Memory B cell (primary cell): Measurements from ENCODE around the gene AMDHD1.

Experiments used
- ATAC-seq: fragments of 150-1000 bp; cut with Tn5 transposase; 2 replicates; pipeline ENCODE4 v1.10.0; 2021; ENCODE audit warnings: low read depth, mild to moderate bottlenecking, moderate library complexity
- DNase-seq, 2 donors: peaks; one replicate each; pipeline ENCODE4 v3.0.0; 2022; ENCODE audit warnings: low spot score in 2 of 2
- H3K27ac Mint-ChIP-seq: one replicate; pipeline ENCODE4 v1.8.0; 2022; ENCODE audit warnings: mild to moderate bottlenecking, moderate library complexity, mixed read lengths
- H3K27me3 Mint-ChIP-seq: one replicate; pipeline ENCODE4 v1.8.0; 2022; ENCODE audit warnings: mixed read lengths
- H3K36me3 Mint-ChIP-seq: one replicate; pipeline ENCODE4 v1.8.0; 2022; ENCODE audit warnings: mild to moderate bottlenecking, mixed read lengths
- H3K4me1 Mint-ChIP-seq: one replicate; pipeline ENCODE4 v1.8.0; 2022; ENCODE audit warnings: mixed read lengths
- H3K4me3 Mint-ChIP-seq: one replicate; pipeline ENCODE4 v1.8.0; 2022; ENCODE audit warnings: mild to moderate bottlenecking, moderate library complexity, mixed read lengths
- H3K9me3 Mint-ChIP-seq: one replicate; pipeline ENCODE4 v1.8.0; 2022; ENCODE audit warnings: mixed read lengths

The AMDHD1 gene

DNA sequence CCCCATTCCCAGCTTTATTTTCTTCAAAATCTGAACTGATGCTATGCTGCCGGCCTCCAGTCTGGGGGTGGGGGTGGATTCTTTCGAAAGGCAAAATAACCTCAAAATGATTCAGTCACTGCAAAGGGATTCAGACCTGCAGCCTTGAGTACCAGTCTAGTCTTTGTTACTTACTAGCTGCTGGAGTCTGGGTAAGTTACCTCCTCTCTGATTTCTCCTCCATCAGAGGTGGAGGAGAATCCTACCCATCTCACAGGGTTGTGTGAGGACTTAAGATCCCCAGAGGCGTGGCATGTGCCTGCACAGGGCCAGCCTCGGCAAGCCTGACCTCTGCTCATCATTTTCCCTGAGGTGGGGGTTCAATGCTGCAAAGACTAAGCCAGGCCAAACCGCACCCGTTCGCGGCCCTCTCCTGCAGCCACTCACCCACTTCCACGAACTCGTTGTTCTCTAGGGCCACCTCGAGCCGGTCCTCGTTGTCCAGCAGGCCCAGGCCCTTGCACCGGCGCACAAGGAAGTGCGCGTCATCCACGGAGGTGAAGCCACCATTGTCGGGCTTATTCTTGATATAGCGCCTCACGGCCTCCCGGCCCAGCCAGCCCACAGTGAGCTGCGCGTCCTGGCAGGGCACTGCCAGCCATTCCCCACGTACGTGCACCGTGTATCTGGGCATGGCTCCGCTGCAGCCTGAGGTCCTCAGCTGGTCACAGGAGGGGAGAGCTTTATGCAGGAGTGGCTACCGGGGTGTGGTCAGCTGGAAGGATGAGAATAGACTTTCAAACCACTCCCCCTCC lies 52.3 kb downstream of the AMDHD1 start:
- H3K4me3 Mint-ChIP-seq: no peak overlapping the region
- no peak overlapping the region for H3K27ac Mint-ChIP-seq
- H3K4me1 Mint-ChIP-seq: peaks cover 10% of the 10 kb centered on the region
- ATAC-seq (no peak), DNase-seq (no peak)
- H3K9me3 Mint-ChIP-seq: no peaks in the 10 kb centered on the region
- H3K36me3 Mint-ChIP-seq: peaks cover 21% of the 10 kb centered on the region
- no peaks in the 10 kb centered on the region for H3K27me3 Mint-ChIP-seq

DNA sequence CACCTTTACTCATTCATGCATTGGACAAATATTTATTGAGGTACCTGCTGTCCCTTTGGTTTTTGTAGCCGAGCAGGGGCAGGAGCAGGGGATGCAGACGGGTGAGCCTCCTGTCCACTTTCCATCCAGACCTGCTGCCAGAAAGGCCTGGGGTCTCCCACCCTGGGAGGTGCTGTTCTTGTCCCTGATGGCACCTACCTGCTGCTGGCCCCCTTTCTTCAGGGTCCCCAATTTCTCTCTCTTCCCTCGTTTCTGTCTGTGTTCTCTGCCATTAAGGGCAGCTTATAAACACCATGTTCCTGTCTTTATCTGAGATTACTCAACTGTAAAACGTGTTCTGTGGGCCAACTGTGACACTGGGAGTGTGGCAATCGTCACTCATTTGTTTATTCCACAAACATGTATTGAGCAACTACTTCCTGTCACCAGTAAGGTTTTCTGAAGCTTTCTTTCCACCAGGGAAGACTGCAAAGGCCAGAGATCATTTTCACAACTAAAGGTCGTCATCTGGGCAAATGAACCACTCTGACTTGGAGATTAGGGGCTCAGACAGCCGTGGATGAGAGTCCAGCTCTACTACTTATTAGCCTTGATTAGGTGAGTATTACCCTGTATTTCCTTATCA lies 53.0 kb downstream of the AMDHD1 start, which contains the start of gene HAL:
HAL (minus strand) TSS at position 311 of the 625 bp plus-strand sequence. CDS start 434 bp downstream, outside the sequence.
- Mint-ChIP-seq H3K4me1 (peaks cover 10% of the 10 kb centered on the region), H3K4me3 (no peak within 1 kb of the TSS), H3K27ac (no peak within 1 kb of the TSS), H3K36me3 (peaks cover 24% of the 10 kb centered on the region), H3K27me3 (no peaks in the 10 kb centered on the region), H3K9me3 (no peaks in the 10 kb centered on the region)
- DNase-seq (no peak), ATAC-seq (no peak)

DNA sequence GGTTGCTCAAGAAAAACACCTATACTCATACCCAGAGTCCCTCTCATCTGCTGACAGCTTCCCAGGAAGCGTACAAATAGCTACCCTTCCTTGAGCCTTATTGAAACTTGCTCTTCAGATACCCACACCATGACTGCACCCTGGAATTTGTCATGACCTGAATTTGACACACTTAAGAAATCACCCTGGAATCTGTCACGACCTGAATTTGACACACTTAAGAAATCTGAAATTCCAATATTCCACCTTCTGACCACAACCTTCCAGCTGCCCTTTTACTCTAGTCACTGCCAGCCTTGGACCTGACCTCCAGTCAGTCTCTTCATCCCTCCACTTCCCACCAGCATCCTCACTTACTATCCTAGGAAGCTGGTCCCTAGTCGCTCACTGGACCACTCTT lies 54.1 kb downstream of the AMDHD1 start:
- Mint-ChIP-seq H3K4me3 (no peak overlapping the region), H3K36me3 (peaks cover 24% of the 10 kb centered on the region), H3K27ac (no peak overlapping the region), H3K27me3 (no peaks in the 10 kb centered on the region), H3K4me1 (peaks cover 10% of the 10 kb centered on the region), H3K9me3 (no peaks in the 10 kb centered on the region)
- DNase-seq (no peak), ATAC-seq (no peak)

DNA sequence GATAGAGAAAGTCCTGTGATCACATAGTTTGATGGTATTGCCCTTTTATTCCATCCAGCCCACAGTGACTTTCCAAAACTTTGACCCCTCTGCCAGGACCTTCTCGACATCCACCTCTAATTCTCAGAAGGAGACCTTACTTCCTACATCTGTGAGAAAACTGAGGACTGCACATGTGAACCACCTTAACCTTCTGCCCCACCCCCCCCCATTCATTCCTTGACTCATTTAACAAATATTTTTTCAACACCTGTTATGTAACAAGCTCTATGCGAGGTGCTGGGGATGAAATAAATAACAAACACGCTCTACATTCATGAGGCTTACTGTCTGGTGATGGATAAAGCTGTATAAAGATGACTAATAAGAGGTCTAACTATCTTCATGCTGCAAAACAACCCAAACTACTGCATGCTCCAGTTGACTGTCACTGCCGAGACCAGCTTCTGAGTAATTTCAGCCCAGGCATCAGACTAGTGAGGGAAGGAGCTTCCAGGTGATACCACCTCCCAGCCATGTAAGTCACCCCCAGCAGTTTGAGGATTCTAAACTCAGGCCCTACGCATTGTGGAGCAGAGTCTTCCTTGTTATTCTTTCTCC lies 54.9 kb downstream of the AMDHD1 start:
- Mint-ChIP-seq H3K9me3 (no peaks in the 10 kb centered on the region), H3K27me3 (no peaks in the 10 kb centered on the region), H3K4me3 (no peak overlapping the region), H3K4me1 (peaks cover 10% of the 10 kb centered on the region), H3K36me3 (peaks cover 24% of the 10 kb centered on the region), H3K27ac (no peak overlapping the region)
- ATAC-seq (no peak), DNase-seq (no peak)

DNA sequence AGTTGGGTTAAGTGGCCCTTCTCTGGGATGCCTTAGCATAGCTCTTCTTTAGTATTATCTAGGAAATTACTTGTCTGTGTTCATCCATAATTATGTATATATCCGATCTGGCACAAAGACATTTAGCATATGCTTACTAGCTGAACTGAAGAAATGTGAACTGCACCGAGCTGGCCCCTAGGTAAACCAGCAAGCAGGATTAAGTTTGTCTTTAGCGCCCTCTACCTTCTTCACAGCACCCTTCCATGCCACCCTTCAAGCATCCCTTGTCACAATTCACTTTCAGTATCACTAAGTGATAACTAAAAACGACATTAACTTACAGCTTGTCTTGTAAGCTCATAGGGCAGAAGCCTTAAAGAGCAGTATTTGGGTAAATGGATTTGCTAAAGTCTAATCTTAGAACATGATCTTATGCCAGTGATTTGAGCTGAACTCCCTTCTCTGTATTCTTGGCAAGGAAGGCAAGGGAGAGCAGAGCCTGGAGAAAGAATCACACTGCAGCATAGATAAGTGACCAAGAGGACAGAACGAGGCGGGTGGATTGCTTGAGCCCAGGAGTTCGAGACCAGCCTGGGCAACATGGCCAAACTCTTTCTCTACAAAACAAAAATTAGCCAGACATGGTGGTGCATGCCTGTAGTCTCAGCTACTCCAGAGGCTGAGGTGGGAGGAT lies 55.6 kb downstream of the AMDHD1 start:
- Mint-ChIP-seq H3K27ac (peak overlapping the region; percentile 42), H3K4me3 (no peak overlapping the region), H3K9me3 (no peaks in the 10 kb centered on the region), H3K4me1 (peaks cover 10% of the 10 kb centered on the region), H3K27me3 (no peaks in the 10 kb centered on the region), H3K36me3 (peaks cover 22% of the 10 kb centered on the region)
- ATAC-seq (peak; percentile 99), DNase-seq (peak in 1 of 2 donors; percentile 60)

DNA sequence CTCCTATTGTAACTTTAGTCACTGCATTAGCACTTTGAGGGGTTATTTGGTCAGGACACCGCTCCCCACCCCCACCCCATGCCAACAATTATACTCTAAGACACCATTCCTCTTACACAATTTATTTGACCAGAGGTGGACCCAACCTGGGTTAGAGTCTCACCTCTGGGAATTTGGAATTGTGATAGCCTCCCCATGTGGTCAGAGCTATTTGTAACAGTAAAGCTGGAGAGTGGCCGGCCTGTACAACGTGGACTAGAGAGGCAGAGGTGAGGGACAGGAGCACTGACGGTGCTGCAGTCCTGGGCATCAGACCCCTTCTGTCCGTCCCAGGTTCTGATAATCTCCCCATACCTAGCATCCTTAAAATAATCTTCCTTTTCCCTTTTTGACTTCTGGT lies 56.4 kb downstream of the AMDHD1 start:
- peak overlapping the region; percentile 42 for H3K27ac Mint-ChIP-seq
- no peak overlapping the region for H3K4me3 Mint-ChIP-seq
- peaks cover 10% of the 10 kb centered on the region for H3K4me1 Mint-ChIP-seq
- ATAC-seq: no peak
- no peaks in the 10 kb centered on the region for H3K27me3 Mint-ChIP-seq
- peaks cover 26% of the 10 kb centered on the region for H3K36me3 Mint-ChIP-seq
- no peaks in the 10 kb centered on the region for H3K9me3 Mint-ChIP-seq
- no peak for DNase-seq

DNA sequence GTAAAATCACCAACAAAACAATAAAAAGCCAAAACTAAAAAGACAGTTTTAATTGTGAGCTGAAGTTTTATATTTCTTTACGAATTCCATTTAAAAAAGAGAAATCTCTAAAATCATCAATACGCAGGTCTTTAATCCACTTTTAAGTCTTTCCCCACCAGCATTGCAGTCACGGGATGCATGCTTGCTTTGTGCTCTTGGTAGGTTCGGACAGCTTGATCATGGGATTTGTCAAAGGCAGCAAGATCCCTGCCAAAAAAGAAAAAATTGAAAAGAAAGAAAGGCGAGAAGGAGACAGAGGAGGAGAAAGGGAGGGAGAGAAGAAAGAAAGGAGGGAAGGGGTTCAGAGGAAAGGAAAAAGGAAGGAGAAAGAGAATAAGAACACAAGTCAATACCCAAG lies 57.7 kb downstream of the AMDHD1 start:
- Mint-ChIP-seq H3K27me3 (no peaks in the 10 kb centered on the region), H3K4me1 (peaks cover 10% of the 10 kb centered on the region), H3K36me3 (peaks cover 33% of the 10 kb centered on the region), H3K27ac (no peak overlapping the region), H3K9me3 (no peaks in the 10 kb centered on the region), H3K4me3 (no peak overlapping the region)
- no peak for ATAC-seq
- DNase-seq: no peak

DNA sequence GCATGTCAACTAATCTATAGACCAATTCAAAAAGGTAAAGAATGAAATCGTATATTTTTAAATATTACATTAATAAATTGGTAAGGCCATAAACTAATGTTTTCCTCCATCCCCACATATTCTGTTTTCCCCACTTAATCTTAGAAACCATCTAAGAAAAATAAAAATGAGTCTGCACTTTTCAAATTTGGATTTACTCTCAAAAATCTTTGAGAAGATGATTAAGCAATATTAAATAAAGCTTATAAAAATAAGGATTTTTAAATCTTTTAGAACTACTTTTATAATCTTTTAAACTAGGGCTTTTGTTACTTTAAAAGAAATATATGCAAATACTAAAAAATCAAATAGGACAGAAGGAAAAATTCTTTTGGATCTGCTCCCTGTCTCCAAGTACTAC lies 63.6 kb downstream of the AMDHD1 start:
- H3K9me3 Mint-ChIP-seq: no peaks in the 10 kb centered on the region
- no peak overlapping the region for H3K4me3 Mint-ChIP-seq
- no peak overlapping the region for H3K27ac Mint-ChIP-seq
- H3K27me3 Mint-ChIP-seq: no peaks in the 10 kb centered on the region
- ATAC-seq: no peak
- H3K36me3 Mint-ChIP-seq: peaks cover 39% of the 10 kb centered on the region
- no peak for DNase-seq
- H3K4me1 Mint-ChIP-seq: no peaks in the 10 kb centered on the region

DNA sequence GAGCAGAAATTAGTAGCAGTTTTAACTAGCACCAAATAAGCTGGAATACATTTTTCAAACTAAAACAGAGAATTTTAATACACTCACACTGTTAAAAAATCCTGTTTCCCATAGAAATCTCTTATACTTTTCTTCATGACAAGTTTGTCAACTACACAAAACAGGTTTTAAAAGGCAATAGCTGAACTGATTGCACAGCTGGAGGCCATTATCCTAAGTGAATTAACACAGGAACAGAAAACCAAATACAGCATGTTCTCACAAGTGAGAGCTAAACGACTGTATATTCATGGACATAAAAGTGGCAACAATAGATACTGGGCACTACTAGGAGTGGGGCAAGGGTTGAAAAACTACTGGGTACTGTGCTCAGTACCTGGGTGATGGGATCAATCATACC lies 64.6 kb downstream of the AMDHD1 start:
- DNase-seq (no peak), ATAC-seq (no peak)
- H3K9me3 Mint-ChIP-seq: no peaks in the 10 kb centered on the region
- no peak overlapping the region for H3K4me3 Mint-ChIP-seq
- no peak overlapping the region for H3K27ac Mint-ChIP-seq
- H3K27me3 Mint-ChIP-seq: no peaks in the 10 kb centered on the region
- H3K36me3 Mint-ChIP-seq: peaks cover 41% of the 10 kb centered on the region
- H3K4me1 Mint-ChIP-seq: no peaks in the 10 kb centered on the region

DNA sequence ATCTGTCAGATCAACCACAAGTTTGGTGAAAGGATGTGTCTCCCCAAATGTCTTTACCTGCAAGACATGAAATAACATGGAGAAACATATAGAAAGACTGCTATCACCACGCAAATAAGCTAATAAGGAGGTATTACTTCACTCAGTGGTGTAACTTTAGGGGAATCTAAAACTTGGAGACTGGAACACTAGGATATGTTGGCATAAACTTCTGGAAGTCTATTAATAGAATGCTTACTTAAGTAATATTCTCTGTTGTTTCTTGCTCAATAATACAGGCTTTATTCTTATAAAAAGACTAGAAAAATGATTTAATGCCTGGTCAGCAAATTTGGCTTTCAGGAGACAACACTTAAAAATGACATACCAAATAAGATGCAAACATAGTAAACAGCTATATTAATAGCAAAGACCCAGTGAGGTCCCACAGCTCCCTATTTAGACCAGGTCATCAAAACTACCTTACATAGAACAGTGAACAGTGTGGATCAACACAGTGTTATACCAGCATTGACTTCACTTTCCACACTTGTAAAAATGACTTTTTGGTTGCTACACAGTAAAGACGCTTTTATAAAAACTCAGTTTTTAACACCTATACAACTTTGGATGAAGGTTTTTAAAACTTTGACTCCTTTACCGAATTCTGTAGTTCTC lies 71.9 kb downstream of the AMDHD1 start:
- peaks cover 37% of the 10 kb centered on the region for H3K36me3 Mint-ChIP-seq
- no peaks in the 10 kb centered on the region for H3K27me3 Mint-ChIP-seq
- H3K4me1 Mint-ChIP-seq: peaks cover 6% of the 10 kb centered on the region
- no peak overlapping the region for H3K27ac Mint-ChIP-seq
- DNase-seq (no peak), ATAC-seq (no peak)
- H3K4me3 Mint-ChIP-seq: no peak overlapping the region
- H3K9me3 Mint-ChIP-seq: no peaks in the 10 kb centered on the region

DNA sequence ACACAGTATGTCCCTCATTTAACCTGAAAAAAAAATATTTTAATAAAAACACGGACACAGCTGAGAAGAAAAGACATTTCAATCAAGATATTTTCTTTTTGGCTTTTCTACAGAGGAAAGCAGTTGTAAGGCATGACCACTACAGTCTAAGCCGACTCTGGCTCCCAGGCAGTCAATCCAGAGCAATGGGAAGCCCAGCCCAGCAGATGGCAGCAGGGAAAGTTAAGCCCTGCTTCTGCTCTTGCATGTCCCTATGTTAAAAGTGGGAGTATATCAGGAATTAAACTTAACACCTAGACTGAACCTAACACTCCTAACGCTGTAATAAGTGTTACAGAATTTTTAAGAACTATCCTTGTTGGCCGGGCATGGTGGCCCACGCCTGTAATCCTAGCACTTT lies 72.5 kb downstream of the AMDHD1 start:
- peaks cover 10% of the 10 kb centered on the region for H3K4me1 Mint-ChIP-seq
- DNase-seq (no peak), ATAC-seq (no peak)
- no peaks in the 10 kb centered on the region for H3K9me3 Mint-ChIP-seq
- peaks cover 33% of the 10 kb centered on the region for H3K36me3 Mint-ChIP-seq
- no peak overlapping the region for H3K4me3 Mint-ChIP-seq
- H3K27me3 Mint-ChIP-seq: no peaks in the 10 kb centered on the region
- no peak overlapping the region for H3K27ac Mint-ChIP-seq
